GM18502 (cell line): ENCODE results near the gene SEC31A.
"Not testable (repeated sequence)": the region's sequence is repeated elsewhere in the genome, so short reads cannot be mapped to it uniquely, and the experiment has no call there.

Experiments
- ATAC-seq: cut with Tn5 transposase; IDR thresholded peaks from one replicate; pipeline ENCODE4 v1.9.1; 2021; ENCODE audit warnings: mild to moderate bottlenecking; ENCODE audit not compliant: unreplicated experiment, poor library complexity

Gene SEC31A

DNA sequence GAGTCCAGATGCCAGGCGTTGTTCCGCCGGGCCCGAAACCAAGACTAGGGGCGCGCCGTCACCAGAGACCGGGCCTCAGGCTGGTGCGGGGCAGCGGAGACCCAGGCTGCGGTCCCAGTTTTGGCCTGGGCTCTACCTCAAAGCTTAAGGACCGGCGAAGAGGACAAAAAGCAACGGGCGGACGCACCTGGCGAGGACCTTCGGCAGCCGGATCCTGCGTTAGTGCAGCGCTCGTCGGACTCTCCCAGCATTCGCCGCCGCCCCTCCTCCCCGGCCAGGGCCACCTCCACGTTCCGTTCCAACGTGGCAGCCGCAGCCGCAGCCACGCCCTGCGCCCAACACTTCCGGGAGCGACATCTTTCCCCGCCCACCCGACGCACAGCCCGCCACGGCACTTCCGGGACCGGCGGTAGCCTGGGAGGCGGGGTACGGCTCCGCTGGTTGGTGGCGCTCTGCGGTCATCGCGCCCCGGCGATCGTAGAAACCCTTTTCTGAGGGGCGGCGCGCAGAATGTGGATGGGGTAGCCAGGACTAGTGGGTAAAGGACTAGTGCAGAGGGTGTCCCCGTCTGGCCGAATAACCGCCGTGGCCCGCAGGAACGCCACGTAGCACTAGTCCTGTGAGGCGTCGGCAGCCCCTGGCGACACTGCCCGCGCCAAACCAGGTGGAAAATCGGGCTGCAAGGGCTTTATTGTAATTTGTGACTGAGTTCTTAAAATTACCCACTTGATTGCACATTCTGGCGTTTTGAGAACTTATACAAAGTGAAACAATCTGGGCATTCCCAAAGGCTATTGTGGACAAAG, at the start of gene SEC31A:
SEC31A (minus strand) TSS at position 253 of the 806 bp plus-strand sequence. CDS start 9,217 bp downstream, outside the sequence.
- ATAC-seq = peak; percentile 94

- ATAC-seq = no peak
Observed at GRCh38 chr4:82939414-82939813, 48.5 kb upstream of the SEC31A start.

GRCh38 chr4:82934441-82934840, 43.5 kb upstream of the SEC31A start:
- ATAC-seq = no peak

DNA sequence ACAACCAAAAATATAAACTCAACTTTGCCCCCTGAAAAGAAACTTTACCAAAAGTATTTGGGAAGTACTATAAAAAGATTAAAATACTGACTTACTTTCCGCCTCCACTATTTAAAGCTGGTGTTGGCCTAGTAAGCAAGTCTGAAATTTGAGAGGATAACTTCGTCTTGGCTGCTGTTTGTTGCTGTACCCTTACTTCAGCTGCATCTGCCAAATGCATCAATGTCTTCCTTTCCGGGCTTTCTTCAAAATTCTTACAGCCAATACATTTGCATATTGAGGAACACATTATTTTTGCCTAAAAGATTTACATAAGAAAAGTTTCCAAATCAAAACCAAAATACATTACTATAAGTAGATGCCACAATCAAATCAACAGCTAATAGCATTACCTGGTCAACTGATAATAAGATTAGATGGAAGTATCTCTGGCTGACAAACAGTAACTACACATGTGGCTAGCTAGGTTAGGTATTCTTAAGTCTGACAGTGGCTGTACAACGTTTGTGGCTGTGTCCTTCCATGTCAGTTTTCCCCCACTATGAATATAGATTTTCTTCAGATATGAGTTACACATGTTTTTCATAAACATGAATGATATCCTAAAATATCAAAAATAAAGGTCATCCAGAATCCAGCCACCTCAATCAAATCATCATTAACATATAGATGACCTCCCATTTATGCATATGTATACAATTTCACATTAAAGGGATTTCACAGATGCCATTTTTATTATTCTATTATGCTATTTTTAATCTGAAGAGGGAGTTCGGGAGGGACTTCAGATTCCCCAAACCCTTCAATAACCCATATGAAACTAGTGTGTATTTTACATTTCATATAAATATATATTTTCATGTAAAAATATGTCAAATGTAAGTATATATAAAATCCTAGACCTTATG, 40.1 kb upstream of the SEC31A start:
- no peak for ATAC-seq

GRCh38 chr4:82921795-82922194, 30.8 kb upstream of the SEC31A start:
- no peak for ATAC-seq

DNA sequence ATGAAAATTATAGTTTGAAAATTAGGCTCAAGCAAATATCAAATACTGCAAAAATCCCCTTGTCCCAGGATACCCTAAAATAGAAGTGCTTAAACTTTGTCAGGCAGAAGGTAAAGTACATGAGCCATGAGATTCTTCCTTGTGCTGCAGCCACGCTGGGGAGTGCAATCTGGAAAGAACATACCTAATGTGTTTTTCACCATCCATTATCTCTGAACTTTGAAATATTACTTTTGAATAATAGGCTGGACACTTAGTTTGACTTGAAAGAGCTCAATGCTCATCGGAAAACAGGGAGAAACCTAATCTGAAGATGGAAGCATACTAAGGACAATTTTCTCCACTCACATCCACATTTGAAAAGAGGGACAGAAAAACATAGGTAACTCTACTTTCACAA, 28.4 kb upstream of the SEC31A start:
- no peak for ATAC-seq

DNA sequence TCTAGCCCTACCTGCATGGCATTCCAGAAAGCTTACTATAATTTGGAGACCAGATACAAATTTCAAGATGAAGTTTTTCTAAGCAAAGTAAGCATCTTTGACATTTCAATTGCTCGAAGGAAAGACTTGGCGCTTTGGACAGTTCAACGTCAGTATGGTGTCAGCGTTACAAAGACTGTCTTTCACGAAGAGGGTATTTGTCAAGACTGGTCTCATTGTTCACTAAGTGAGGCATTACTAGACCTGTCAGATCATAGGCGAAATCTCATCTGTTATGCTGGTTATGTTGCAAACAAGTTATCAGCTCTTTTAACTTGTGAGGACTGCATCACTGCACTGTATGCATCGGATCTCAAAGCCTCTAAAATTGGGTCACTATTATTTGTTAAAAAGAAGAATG, 27.1 kb upstream of the SEC31A start:
- no peak for ATAC-seq

DNA sequence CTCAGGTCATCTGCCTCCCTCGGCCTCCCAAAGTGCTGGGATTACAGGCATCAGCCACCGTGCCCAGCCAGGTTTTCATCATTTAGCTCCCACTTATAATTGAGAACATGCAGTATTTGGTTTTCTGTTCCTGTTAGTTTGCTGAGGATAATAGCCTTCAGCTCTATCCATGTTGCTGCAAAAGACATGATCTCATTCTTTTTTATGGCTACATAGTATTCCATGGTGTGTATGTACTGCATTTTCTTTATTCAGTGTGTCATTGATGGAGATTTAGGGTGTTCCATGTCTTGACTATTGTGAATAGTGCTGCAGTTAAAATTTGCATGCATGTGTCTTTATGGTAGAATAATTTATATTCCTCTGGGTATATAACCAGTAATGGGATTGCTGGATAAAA, 23.0 kb upstream of the SEC31A start:
- not testable (repeated sequence) for ATAC-seq

DNA sequence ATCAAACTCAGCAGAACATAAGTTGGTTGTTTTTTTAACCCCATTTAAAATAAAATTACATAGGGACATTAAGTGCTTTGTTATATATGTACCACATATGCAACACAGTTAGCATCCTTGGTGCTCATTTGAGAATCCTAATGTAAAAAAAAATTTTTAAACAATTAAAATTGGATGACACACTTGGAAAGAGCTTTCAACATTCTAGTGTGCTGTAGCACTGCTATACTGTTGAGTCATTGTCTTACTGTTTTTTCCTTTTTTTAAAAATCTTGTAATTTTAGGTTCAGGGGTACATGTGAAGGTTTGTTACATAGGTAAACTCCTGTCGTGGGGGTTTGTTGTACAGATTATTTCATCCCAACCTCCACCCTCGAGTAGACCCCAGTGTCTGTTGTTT, 22.4 kb upstream of the SEC31A start:
- no peak for ATAC-seq

DNA sequence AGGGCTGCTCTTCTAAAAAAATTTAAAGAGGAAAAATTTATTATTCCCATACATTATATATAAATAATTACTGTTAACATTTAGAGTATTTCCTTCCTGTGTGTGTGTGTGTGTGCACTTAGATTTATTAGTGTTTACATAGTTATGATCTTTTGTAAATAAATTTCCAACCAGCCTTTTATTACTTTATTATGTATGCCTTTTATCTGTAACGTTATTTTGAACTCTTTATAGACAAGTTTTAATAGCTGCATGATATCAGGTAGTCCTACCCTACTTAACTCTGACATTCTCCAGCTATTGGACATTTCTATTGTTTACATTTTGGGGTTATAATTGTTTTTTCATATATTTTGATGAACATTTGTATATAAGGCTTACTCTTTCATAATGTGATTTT, 18.4 kb upstream of the SEC31A start:
- no peak for ATAC-seq

GRCh38 chr4:82906469-82906868, 15.5 kb upstream of the SEC31A start:
- ATAC-seq = peak; percentile 52

DNA sequence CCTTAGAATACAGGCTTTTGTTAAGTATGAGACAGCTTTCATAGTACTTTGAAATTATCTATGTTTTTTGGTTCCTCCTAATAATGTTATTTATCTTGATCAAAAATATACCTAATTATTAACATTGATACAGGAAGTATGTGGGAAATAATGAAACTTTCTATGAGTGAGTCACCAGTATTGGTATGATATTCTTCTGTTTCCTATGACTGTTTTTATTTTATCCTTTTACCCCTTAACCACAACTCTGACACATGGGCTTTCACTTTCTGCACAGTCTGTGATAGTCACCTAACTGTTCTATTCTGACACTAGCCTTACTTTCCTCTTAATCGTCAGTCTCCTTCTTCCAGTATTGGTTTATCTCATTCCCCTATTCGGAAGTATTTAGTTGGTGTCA, 14.3 kb upstream of the SEC31A start:
- ATAC-seq = peak; percentile 59

DNA sequence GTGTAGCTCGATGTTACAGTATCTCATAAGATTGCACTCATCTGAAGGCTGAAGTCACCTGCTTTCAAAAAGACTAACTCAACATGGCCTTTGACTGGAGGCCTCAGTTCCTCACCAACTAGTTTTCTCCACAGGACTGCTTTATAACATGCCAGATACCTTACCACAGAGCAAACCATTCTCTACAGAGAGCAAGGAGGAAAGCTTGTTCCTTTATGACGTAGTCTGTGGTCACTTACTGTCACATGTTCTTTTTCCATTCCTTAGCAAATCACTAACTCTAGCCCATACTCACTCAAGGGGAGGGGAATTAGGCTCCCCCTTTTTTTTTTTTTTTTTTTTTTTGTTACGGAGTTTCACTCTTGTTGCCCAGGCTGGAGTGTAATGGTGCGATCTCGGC, 12.8 kb upstream of the SEC31A start:
- ATAC-seq = no peak

GRCh38 chr4:82901183-82901718, 10.3 kb upstream of the SEC31A start:
- no peak for ATAC-seq

DNA sequence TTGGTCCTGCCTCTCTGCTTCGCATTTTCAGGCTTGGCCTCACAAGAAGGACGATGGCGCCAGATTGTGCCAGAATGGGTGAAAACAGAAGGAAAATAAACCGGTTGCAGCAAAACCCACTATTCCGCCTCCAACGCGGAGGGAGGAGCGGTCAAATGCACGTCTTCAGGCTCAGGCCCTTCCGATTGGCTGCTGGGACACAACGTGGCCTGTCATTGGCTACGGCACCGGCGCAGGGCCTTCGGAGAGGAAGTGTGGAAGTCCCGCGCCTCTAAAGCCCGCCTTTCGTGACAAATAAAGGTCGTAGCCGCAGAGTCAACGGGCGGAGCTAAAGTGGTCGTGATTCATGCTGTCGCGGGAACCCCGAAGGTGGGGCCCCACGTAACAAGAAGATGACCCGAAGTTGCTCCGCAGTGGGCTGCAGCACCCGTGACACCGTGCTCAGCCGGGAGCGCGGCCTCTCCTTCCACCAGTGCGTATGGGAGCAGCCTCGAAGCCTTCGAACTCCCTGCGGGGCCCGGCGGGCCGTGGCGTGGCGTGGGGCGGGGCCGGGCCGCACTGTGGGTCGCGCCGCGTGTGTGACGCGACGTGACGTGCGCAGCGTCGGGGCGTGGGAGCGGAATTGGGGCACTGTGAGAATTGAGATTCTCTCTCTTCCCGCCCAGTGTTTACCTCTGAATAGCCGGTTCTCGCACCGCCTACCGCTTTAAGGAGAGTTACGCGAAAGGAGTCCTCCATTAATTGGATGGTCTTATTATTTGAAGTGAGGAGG, 9.6 kb upstream of the SEC31A start, which contains the start of gene THAP9:
THAP9 (plus strand) TSS at position 325 of the 772 bp plus-strand sequence; CDS start at position 393, 68 bp downstream.
- ATAC-seq = peak; percentile 91

GRCh38 chr4:82900066-82900410, 9.1 kb upstream of the SEC31A start:
- ATAC-seq = peak; percentile 5

DNA sequence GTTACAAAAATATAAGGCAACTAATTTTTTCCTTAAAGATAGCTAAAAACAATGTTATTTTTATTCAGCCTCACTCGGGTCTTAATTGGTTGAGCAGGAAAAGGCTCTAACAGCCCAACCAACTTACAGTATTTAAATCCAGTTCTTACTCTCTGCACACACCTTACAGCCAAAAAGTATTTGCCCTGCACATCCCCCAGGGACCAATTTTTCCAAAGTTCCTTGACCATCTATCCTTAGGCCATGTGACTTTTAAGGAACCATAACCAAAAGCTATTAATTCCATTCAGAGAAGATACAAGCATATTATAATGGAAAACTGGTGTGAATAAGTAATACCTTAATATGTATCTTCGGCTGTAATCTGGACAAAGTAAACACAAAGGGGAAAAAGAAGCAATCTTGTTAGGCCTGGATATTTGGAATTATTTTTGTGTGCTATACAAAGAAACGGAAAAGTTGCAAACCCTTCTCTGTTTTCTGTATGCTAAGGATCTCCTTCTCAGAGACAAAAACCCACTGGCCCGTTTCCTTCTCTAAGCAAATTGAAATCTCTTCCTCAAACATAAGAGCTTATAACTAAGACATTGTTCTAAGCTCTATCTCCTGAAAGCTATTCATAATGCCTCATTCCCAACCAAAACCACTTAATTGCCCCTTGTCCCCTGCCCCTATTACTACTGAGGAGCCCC, 8.6 kb upstream of the SEC31A start:
- ATAC-seq = no peak

GRCh38 chr4:82898322-82899243, 7.6 kb upstream of the SEC31A start:
- no peak for ATAC-seq

- ATAC-seq = no peak
Observed at GRCh38 chr4:82896755-82897154, 5.8 kb upstream of the SEC31A start.
